Stimulated activated CD8-positive, alpha-beta memory T cell treated with anti-CD3 and anti-CD28 coated beads, Interleukin-15, amount 100 ng/mL, for 48 hours (primary cell): ENCODE data around the gene KRTAP5-6.
"Not testable (repeated sequence)": the region's sequence is repeated elsewhere in the genome, so short reads cannot be mapped to it uniquely, and the experiment has no call there.

Experiments used
- DNase-seq, 2 donors: peaks; one replicate each; pipeline ENCODE4 v3.0.0-alpha.2; 2020; ENCODE audit warnings: low read depth in 2 of 2

KRTAP5-6 gene

GRCh38 chr11:1661454-1662269, 35.3 kb upstream of the KRTAP5-6 start:
- not testable (repeated sequence) for DNase-seq

GRCh38 chr11:1662699-1663283, 34.2 kb upstream of the KRTAP5-6 start:
- not testable (repeated sequence) for DNase-seq

GRCh38 chr11:1665313-1665712, 31.7 kb upstream of the KRTAP5-6 start:
- DNase-seq, result no peak

- DNase-seq, result no peak
Measured at GRCh38 chr11:1667121-1667850, 29.7 kb upstream of the KRTAP5-6 start.

- DNase-seq, result no peak
Measured at GRCh38 chr11:1667906-1668305, 29.1 kb upstream of the KRTAP5-6 start.

GRCh38 chr11:1668911-1669473, 28.0 kb upstream of the KRTAP5-6 start:
- DNase-seq, result no peak

- DNase-seq, result no peak
Measured at GRCh38 chr11:1669546-1670218, 27.3 kb upstream of the KRTAP5-6 start.

GRCh38 chr11:1670457-1670856, 26.5 kb upstream of the KRTAP5-6 start:
- not testable (repeated sequence) for DNase-seq

- DNase-seq, result no peak
Measured at GRCh38 chr11:1670905-1671371, 26.1 kb upstream of the KRTAP5-6 start.

GRCh38 chr11:1671658-1672057, 25.3 kb upstream of the KRTAP5-6 start:
- no peak for DNase-seq

- DNase-seq, result no peak
Measured at GRCh38 chr11:1672613-1673350, 24.2 kb upstream of the KRTAP5-6 start.

- no peak for DNase-seq
Measured at GRCh38 chr11:1673446-1674172, 23.4 kb upstream of the KRTAP5-6 start.

- DNase-seq, result no peak
Measured at GRCh38 chr11:1674173-1675131, 22.5 kb upstream of the KRTAP5-6 start.

- DNase-seq, result no peak
Measured at GRCh38 chr11:1675536-1676228, 21.3 kb upstream of the KRTAP5-6 start.

- DNase-seq, result no peak
Measured at GRCh38 chr11:1676229-1676740, 20.7 kb upstream of the KRTAP5-6 start.

- no peak for DNase-seq
Measured at GRCh38 chr11:1679881-1680280, 17.1 kb upstream of the KRTAP5-6 start.

- DNase-seq, result no peak
Measured at GRCh38 chr11:1682225-1682905, 14.6 kb upstream of the KRTAP5-6 start.

GRCh38 chr11:1683216-1683615, 13.8 kb upstream of the KRTAP5-6 start:
- DNase-seq, result not testable (repeated sequence)
